Esophagus muscularis mucosa (tissue), 4 donors: ENCODE results near the gene GPC6. TPM values are rescaled to one million over a fixed set of nuclear protein-coding genes. Genes with fewer than 3 reads are reported as not detected.
"Not testable (repeated sequence)": the region's sequence is repeated elsewhere in the genome, so short reads cannot be mapped to it uniquely, and the experiment has no call there.

Experiments
- DNase-seq: peaks from one replicate; pipeline ENCODE4 v3.0.0-alpha.2; 2017; ENCODE audit errors: extremely low spot score
- H3K27ac ChIP-seq, 4 donors: fragments of 200-600 bp; sonication (generic); replicated peaks in 1 of 4; 1 replicate in 3 of 4; 2 replicates in 1 of 4; pipeline ENCODE4 v1.5.1; 2016 to 2019; ENCODE audit warnings: mild to moderate bottlenecking in 1 of 4
- H3K27me3 ChIP-seq, 4 donors: fragments of 200-600 bp; sonication (generic); one replicate each; pipeline versions ENCODE4 v1.5.1 to v1.6.0; 2016 to 2019
- H3K36me3 ChIP-seq, 4 donors: fragments of 200-600 bp; sonication (generic); one replicate each; pipeline ENCODE4 v1.5.1; 2016 to 2019
- H3K4me1 ChIP-seq, 4 donors: fragments of 200-600 bp; sonication (generic); one replicate each; pipeline ENCODE4 v1.5.1; 2016 to 2019
- H3K4me3 ChIP-seq, 4 donors: fragments of 200-600 bp; sonication (generic); 1 replicate in 2 of 4; 2 replicates in 2 of 4; pipeline ENCODE4 v1.5.1; 2016 to 2019; ENCODE audit warnings: mild to moderate bottlenecking in 4 of 4, moderate library complexity in 1 of 4
- H3K9me3 ChIP-seq, 4 donors: fragments of 200-600 bp; sonication (generic); 1 replicate in 3 of 4; 2 replicates in 1 of 4; pipeline ENCODE4 v1.5.1; 2016 to 2019
- CTCF ChIP-seq, 3 experiments: fragments of 200-600 bp in 2 of 3; fragments of 450-650 bp in 1 of 3; sonication (generic) in 2 of 3; IDR thresholded peaks; one replicate each; pipeline ENCODE4 v1.5.1; 2017 to 2019; ENCODE audit warnings: antibody characterized with exemption in 3 of 3, mild to moderate bottlenecking in 2 of 3, moderate library complexity in 1 of 3
- EP300 ChIP-seq: sonication (generic); formaldehyde crosslinking; IDR thresholded peaks from one replicate; pipeline ENCODE4 v1.6.1; 2017; ENCODE audit warnings: antibody characterized with exemption
- POLR2A ChIP-seq: fragments of 450-650 bp; IDR thresholded peaks from one replicate; pipeline ENCODE4 v1.6.1; 2017; ENCODE audit warnings: antibody characterized with exemption, moderate library complexity, mild to moderate bottlenecking, low read depth
- POLR2AphosphoS5 ChIP-seq, 2 donors: sonication (generic); formaldehyde crosslinking; IDR thresholded peaks; one replicate each; pipeline ENCODE4 v1.6.1; 2017; ENCODE audit warnings: antibody characterized with exemption in 2 of 2
- whole genome bisulfite sequencing: methylation state at CpG from one replicate; pipeline ENCODE4 v1.1.5; 2018; 5-methylcytosine and 5-hydroxymethylcytosine counted together
- intact Hi-C: fragments of 100-400 bp; cut with DNase I; formaldehyde crosslinking; loops from one replicate; pipeline ENCODE4 v1.15.1; 2023
- total RNA-seq, 4 donors: library from RNA; depleted of rRNA; stranded (reverse); fragments of >200 nt; gene quantifications; one replicate each; pipeline versions ENCODE4 v1.1.0 to v1.2.1, GENCODE V29; 2016

GPC6 gene
- total RNA-seq, 4 donors from 2014 or later, result 6.5 to 17.2 (median 13.5) TPM

- TF ChIP-seq EP300 (no peak), POLR2A (no peak), POLR2AphosphoS5 (IDR thresholded peaks at IDR 0.05) (no peak), CTCF (IDR thresholded peaks at IDR 0.05) (no peak)
- Histone ChIP-seq H3K27ac (no peak overlapping the region), H3K4me3 (no peak overlapping the region), H3K4me1 (no peaks in the 10 kb centered on the region), H3K9me3 (peaks cover 0 to 7% (median 0%) of the 10 kb centered on the region in 4 donors), H3K27me3 (no peaks in the 10 kb centered on the region), H3K36me3 (no peaks in the 10 kb centered on the region)
- 92% methylated on average over 4 of the region's 4 CpGs for WGBS
- DNase-seq, result no peak
- intact Hi-C loops, result no loop called here
Observed at GRCh38 chr13:93193682-93194081, 32.9 kb upstream of the GPC6 start.

GRCh38 chr13:93199856-93200255, 26.8 kb upstream of the GPC6 start:
- DNase-seq, result no peak
- WGBS, result 85% methylated on average over 1 of the region's 1 CpG
- no peaks in the 10 kb centered on the region for H3K36me3 ChIP-seq
- no peaks in the 10 kb centered on the region for H3K27me3 ChIP-seq
- intact Hi-C loops, result no loop called here
- no peak overlapping the region for H3K27ac ChIP-seq
- H3K4me3 ChIP-seq, result no peak overlapping the region
- TF ChIP-seq POLR2A (no peak), POLR2AphosphoS5 (IDR thresholded peaks at IDR 0.05) (no peak), CTCF (IDR thresholded peaks at IDR 0.05) (no peak), EP300 (no peak)
- no peaks in the 10 kb centered on the region for H3K9me3 ChIP-seq
- no peaks in the 10 kb centered on the region for H3K4me1 ChIP-seq

- DNase-seq, result no peak
- Histone ChIP-seq H3K9me3 (no peaks in the 10 kb centered on the region), H3K36me3 (no peaks in the 10 kb centered on the region), H3K27ac (no peak overlapping the region), H3K4me3 (no peak overlapping the region), H3K4me1 (no peaks in the 10 kb centered on the region), H3K27me3 (no peaks in the 10 kb centered on the region)
- intact Hi-C loops, result no loop called here
- TF ChIP-seq POLR2AphosphoS5 (IDR thresholded peaks at IDR 0.05) (no peak), EP300 (no peak), CTCF (IDR thresholded peaks at IDR 0.05) (no peak), POLR2A (no peak)
Observed at GRCh38 chr13:93200626-93201025, 26.0 kb upstream of the GPC6 start.

GRCh38 chr13:93201992-93202558, 24.5 kb upstream of the GPC6 start:
- Histone ChIP-seq H3K4me1 (no peaks in the 10 kb centered on the region), H3K27ac (no peak overlapping the region), H3K9me3 (no peaks in the 10 kb centered on the region), H3K4me3 (no peak overlapping the region), H3K36me3 (no peaks in the 10 kb centered on the region), H3K27me3 (no peaks in the 10 kb centered on the region)
- intact Hi-C loops, result no loop called here
- no peak for DNase-seq
- no peak for TF ChIP-seq CTCF (IDR thresholded peaks at IDR 0.05)
- no peak for TF ChIP-seq POLR2A
- TF ChIP-seq EP300, result no peak
- WGBS, result 83% methylated on average over 1 of the region's 1 CpG

GRCh38 chr13:93206778-93207392, 19.7 kb upstream of the GPC6 start:
- WGBS, result 93% methylated on average over 24 of the region's 24 CpGs
- DNase-seq, H3K4me1 ChIP-seq, H3K9me3 ChIP-seq, H3K27ac ChIP-seq, H3K36me3 ChIP-seq, intact Hi-C loops, H3K4me3 ChIP-seq, H3K27me3 ChIP-seq: not testable (repeated sequence)
